Body of pancreas (tissue), 4 donors: ENCODE measurements around the gene RIPK4. TPM values are rescaled to one million over a fixed set of nuclear protein-coding genes. Genes with fewer than 3 reads are reported as not detected.

Experiments used
- ATAC-seq: fragments of 150-250 bp; one replicate; pipeline ENCODE4 v1.9.1; 2016
- DNase-seq, 4 donors: peaks; one replicate each; pipeline ENCODE4 v3.0.0-alpha.2; 2019
- H3K27ac ChIP-seq, 4 donors: fragments of 200-600 bp; sonication (generic); 1 replicate in 3 of 4; 2 replicates in 1 of 4; pipeline versions ENCODE4 v1.5.1 to v1.6.1; 2016 to 2019; ENCODE audit warnings: mild to moderate bottlenecking in 1 of 4, mixed read lengths in 1 of 4, moderate library complexity in 1 of 4
- H3K27me3 ChIP-seq, 2 donors: fragments of 200-600 bp; sonication (generic); one replicate each; pipeline ENCODE4 v1.6.0; 2016; ENCODE audit warnings: mild to moderate bottlenecking in 1 of 2
- H3K36me3 ChIP-seq, 2 donors: fragments of 200-600 bp; sonication (generic); replicated peaks in 1 of 2; 2 replicates each; pipeline ENCODE4 v1.5.1; 2016; ENCODE audit warnings: low read depth in 2 of 2; ENCODE audit not compliant: insufficient read depth in 1 of 2
- H3K4me1 ChIP-seq: fragments of 200-600 bp; sonication (generic); one replicate; pipeline ENCODE4 v1.6.0; 2016
- H3K4me3 ChIP-seq, 2 donors: fragments of 200-600 bp; sonication (generic); 1 replicate in 1 of 2; 2 replicates in 1 of 2; pipeline ENCODE4 v1.5.1; 2016 to 2019
- H3K9me3 ChIP-seq, 3 donors: fragments of 200-600 bp; sonication (generic); 1 replicate in 2 of 3; 2 replicates in 1 of 3; pipeline ENCODE4 v1.5.1; 2016
- CTCF ChIP-seq, 7 experiments: fragments of 450-650 bp in 4 of 7; fragments of 200-600 bp in 3 of 7; sonication (generic) in 3 of 7; IDR thresholded peaks; one replicate each; pipeline ENCODE4 v1.5.1; 2016 to 2019; ENCODE audit warnings: antibody characterized with exemption in 7 of 7
- POLR2A ChIP-seq, 3 donors: fragments of 450-650 bp; IDR thresholded peaks; one replicate each; pipeline ENCODE4 v1.6.1; 2016; ENCODE audit warnings: antibody characterized with exemption in 3 of 3, mild to moderate bottlenecking in 2 of 3
- WGBS, 2 donors: methylation state at CpG; one replicate each; pipeline ENCODE4 v1.1.5; 2017; 5-methylcytosine and 5-hydroxymethylcytosine counted together
- intact Hi-C: fragments of 100-400 bp; cut with DNase I; formaldehyde crosslinking; loops from one replicate; pipeline ENCODE4 v1.15.1; 2023
- total RNA-seq, 2 donors: library from RNA; depleted of rRNA; stranded (reverse); fragments of >200 nt; gene quantifications; one replicate each; pipeline ENCODE4 v1.1.0, GENCODE V29; 2016

RIPK4 gene
- total RNA-seq, 2 donors from 2014 or later = 14.5 to 18.1 TPM

- TF ChIP-seq CTCF (IDR thresholded peaks at IDR 0.05) (no peak), POLR2A (IDR thresholded peaks at IDR 0.05) (no peak)
- no peak overlapping the region for H3K27ac ChIP-seq
- intact Hi-C loops = no loop called here
- H3K4me1 ChIP-seq = no peaks in the 10 kb centered on the region
- no peaks in the 10 kb centered on the region for H3K27me3 ChIP-seq
- 86 to 90% methylated on average over 13 of the region's 13 CpGs for WGBS, 2 donors
- ATAC-seq (no peak), DNase-seq (no peak)
- H3K4me3 ChIP-seq = no peak overlapping the region
- no peaks in the 10 kb centered on the region for H3K9me3 ChIP-seq
- H3K36me3 ChIP-seq = peaks cover 0 to 6% of the 10 kb centered on the region in 2 donors
These were observed 43.7 kb upstream of the RIPK4 start for GRCh38 chr21:41810597-41810932.

GRCh38 chr21:41809891-41810596 is 43.2 kb upstream of the RIPK4 start:
- WGBS, 2 donors = 95 to 97% methylated on average over 24 to 33 of the region's 34 CpGs

GRCh38 chr21:41808846-41809245 is 42.0 kb upstream of the RIPK4 start:
- DNase-seq = no peak
- intact Hi-C loops = no loop called here
- no peak for ATAC-seq
- Histone ChIP-seq H3K9me3 (no peaks in the 10 kb centered on the region), H3K36me3 (peaks cover 0 to 3% of the 10 kb centered on the region in 2 donors), H3K27ac (no peak overlapping the region), H3K4me1 (no peaks in the 10 kb centered on the region), H3K27me3 (no peaks in the 10 kb centered on the region), H3K4me3 (no peak overlapping the region)
- TF ChIP-seq CTCF (IDR thresholded peaks at IDR 0.05) = no peak
- TF ChIP-seq POLR2A (IDR thresholded peaks at IDR 0.05) = no peak
- 94 to 95% methylated on average over 22 of the region's 22 CpGs for WGBS, 2 donors

More at GRCh38 chr21:41809891-41810596, 43.2 kb upstream of the RIPK4 start:
- Histone ChIP-seq H3K4me1 (no peaks in the 10 kb centered on the region), H3K36me3 (peaks cover 0 to 3% of the 10 kb centered on the region in 2 donors), H3K27me3 (no peaks in the 10 kb centered on the region), H3K9me3 (no peaks in the 10 kb centered on the region), H3K27ac (no peak overlapping the region), H3K4me3 (no peak overlapping the region)
- DNase-seq = no peak
- TF ChIP-seq CTCF (IDR thresholded peaks at IDR 0.05) = no peak
- ATAC-seq = no peak
- intact Hi-C loops = no loop called here

GRCh38 chr21:41808094-41808493 is 41.2 kb upstream of the RIPK4 start:
- no peak overlapping the region for H3K27ac ChIP-seq
- no peak overlapping the region for H3K4me3 ChIP-seq
- TF ChIP-seq POLR2A (IDR thresholded peaks at IDR 0.05) (no peak), CTCF (IDR thresholded peaks at IDR 0.05) (no peak)
- 92 to 93% methylated on average over 18 of the region's 18 CpGs for WGBS, 2 donors
- H3K36me3 ChIP-seq = peaks cover 0 to 2% of the 10 kb centered on the region in 2 donors
- H3K27me3 ChIP-seq = no peaks in the 10 kb centered on the region
- DNase-seq (no peak), ATAC-seq (no peak)
- no peaks in the 10 kb centered on the region for H3K4me1 ChIP-seq
- H3K9me3 ChIP-seq = no peaks in the 10 kb centered on the region
- intact Hi-C loops = no loop called here

- no peaks in the 10 kb centered on the region for H3K27me3 ChIP-seq
- ATAC-seq = no peak
- H3K27ac ChIP-seq = no peak overlapping the region
- H3K9me3 ChIP-seq = no peaks in the 10 kb centered on the region
- H3K4me1 ChIP-seq = no peaks in the 10 kb centered on the region
- H3K4me3 ChIP-seq = no peak overlapping the region
- no peak for DNase-seq
- intact Hi-C loops = no loop called here
- 92 to 97% methylated on average over 4 of the region's 4 CpGs for WGBS, 2 donors
- peaks cover 0 to 6% of the 10 kb centered on the region in 2 donors for H3K36me3 ChIP-seq
- TF ChIP-seq POLR2A (IDR thresholded peaks at IDR 0.05) (no peak), CTCF (IDR thresholded peaks at IDR 0.05) (no peak)
These were observed 39.9 kb upstream of the RIPK4 start for GRCh38 chr21:41806773-41807172.
